Astrocyte of the cerebellum (primary cell): Measurements from ENCODE around the gene ABCG2.

Source experiments
- DNase-seq: peaks from one replicate; pipeline ENCODE4 v3.0.0-alpha.2; 2011; ENCODE audit warnings: low read depth
- H3K4me3 ChIP-seq: 2 replicates; pipeline ENCODE4 v1.5.1; 2011; ENCODE audit warnings: mild to moderate bottlenecking, low read depth, low read length, moderate library complexity
- in situ Hi-C: cut with HindIII; loops from 2 replicates; pipeline ENCODE4 v1.10.0; 2017; ENCODE audit warnings: low sequenced_read_pairs
- TF ChIP-seq, protein P1 (sequence below): IDR thresholded peaks from 2 replicates; pipeline ENCODE4 v1.5.1; 2012; ENCODE audit warnings: low read length, low read depth, moderate library complexity, mild to moderate bottlenecking; ENCODE audit errors: missing control alignments

ABCG2 gene

DNA sequence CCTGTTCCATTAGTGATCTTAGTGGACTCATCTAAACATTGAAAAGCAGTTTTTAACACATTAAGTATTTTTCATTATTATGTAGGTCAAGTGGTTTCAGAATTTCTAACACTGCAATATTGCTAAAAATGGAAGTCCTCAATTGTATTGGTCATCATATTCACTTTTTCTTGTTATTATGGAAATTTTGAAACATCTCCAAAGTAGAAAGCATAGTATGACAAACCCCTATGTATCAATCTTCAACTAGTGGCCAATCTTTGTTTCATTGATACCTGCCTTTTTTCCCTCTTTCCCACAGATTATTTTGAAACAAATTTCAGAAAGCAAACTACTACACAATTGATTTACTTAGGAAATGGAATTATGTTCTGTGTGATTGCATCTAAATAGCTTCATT lies 14.5 kb upstream of the ABCG2 start:
- DNase-seq = no peak
- TF ChIP-seq, protein P1, sequence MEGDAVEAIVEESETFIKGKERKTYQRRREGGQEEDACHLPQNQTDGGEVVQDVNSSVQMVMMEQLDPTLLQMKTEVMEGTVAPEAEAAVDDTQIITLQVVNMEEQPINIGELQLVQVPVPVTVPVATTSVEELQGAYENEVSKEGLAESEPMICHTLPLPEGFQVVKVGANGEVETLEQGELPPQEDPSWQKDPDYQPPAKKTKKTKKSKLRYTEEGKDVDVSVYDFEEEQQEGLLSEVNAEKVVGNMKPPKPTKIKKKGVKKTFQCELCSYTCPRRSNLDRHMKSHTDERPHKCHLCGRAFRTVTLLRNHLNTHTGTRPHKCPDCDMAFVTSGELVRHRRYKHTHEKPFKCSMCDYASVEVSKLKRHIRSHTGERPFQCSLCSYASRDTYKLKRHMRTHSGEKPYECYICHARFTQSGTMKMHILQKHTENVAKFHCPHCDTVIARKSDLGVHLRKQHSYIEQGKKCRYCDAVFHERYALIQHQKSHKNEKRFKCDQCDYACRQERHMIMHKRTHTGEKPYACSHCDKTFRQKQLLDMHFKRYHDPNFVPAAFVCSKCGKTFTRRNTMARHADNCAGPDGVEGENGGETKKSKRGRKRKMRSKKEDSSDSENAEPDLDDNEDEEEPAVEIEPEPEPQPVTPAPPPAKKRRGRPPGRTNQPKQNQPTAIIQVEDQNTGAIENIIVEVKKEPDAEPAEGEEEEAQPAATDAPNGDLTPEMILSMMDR = no peak
- in situ Hi-C loops = no loop called here
- H3K4me3 ChIP-seq = no peak overlapping the region

DNA sequence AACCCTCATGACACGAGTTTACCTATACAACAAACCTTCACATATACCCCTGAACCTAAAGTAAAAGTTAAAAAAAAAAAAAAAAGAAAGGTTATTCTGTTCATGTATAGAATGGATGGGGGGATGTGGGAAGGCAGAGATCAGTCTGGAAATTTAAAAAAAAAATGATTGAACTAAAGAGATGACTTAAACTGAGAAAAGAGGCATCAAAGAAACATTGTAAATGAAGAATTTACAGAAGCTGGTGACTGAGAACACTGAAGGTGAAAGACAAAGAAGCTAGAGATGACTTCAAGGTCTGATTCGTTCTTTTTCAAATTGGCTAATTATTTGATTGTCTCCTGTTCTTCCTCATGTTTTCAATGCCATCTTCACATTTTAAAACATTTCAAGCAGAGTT lies 12.8 kb upstream of the ABCG2 start:
- in situ Hi-C loops = no loop called here
- DNase-seq = no peak
- TF ChIP-seq, protein P1 = no peak
- no peak overlapping the region for H3K4me3 ChIP-seq

- TF ChIP-seq, protein P1 = no peak
- H3K4me3 ChIP-seq = no peak overlapping the region
- in situ Hi-C loops = no loop called here
- no peak for DNase-seq
These were observed 10.9 kb upstream of the ABCG2 start for GRCh38 chr4:88169298-88169697.

GRCh38 chr4:88166608-88167007 lies 8.2 kb upstream of the ABCG2 start:
- no peak for DNase-seq
- TF ChIP-seq, protein P1 = no peak
- in situ Hi-C loops = no loop called here
- no peak overlapping the region for H3K4me3 ChIP-seq

- no peak for DNase-seq
- H3K4me3 ChIP-seq = no peak overlapping the region
- TF ChIP-seq, protein P1 = no peak
- in situ Hi-C loops = no loop called here
These were observed 4.9 kb upstream of the ABCG2 start for GRCh38 chr4:88163336-88163735.

GRCh38 chr4:88162626-88163025 lies 4.2 kb upstream of the ABCG2 start:
- in situ Hi-C loops = no loop called here
- TF ChIP-seq, protein P1 = no peak
- no peak for DNase-seq

DNA sequence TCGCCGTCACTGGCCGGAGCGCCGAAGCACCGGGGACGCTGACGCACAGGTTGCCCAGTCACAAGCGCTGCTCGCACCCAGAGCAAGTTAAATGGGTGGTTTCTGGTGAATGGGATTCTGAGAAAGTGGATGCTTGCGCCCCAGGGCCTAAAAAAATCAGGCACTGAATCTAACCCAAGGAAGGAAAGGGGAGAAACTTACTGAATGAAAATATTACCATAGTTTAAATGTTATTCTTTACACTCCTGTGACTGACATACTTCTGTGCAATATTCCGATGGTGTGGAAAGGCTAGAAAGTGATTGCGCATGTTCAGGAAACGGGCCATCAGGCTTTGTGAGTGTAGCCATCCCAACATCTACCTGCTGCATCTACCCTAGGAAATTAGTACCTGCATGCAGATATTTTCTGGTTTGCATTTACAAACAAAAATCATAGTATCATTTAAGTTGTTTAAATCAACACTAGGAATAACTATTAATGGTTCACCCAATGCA lies 838 bp upstream of the ABCG2 start:
- H3K4me3 ChIP-seq = peak overlapping the region; percentile 57
- no peak for DNase-seq
- in situ Hi-C loops = no loop called here
- TF ChIP-seq, protein P1 = no peak

More at GRCh38 chr4:88162626-88163025, 4.2 kb upstream of the ABCG2 start:
- no peak overlapping the region for H3K4me3 ChIP-seq
